ENCODE data around the gene SMIM29.

- TF ChIP-seq CTCF (conservative IDR thresholded peaks at IDR 0.05; ENCODE audit: low read depth, low read length) (no peak), EZH2 (IDR thresholded peaks at IDR 0.05; ENCODE audit: borderline replicate concordance, low read depth, low read length, poor library complexity, severe bottlenecking) (no peak)
Measured at GRCh38 chr6:34225551-34225950, 23.3 kb downstream of the SMIM29 start.
